Right cardiac atrium (tissue), 5 donors: Measurements from ENCODE around the gene SMIM35. TPM values are rescaled to one million over a fixed set of nuclear protein-coding genes. Genes with fewer than 3 reads are reported as not detected.

ENCODE experiments used
- ATAC-seq, 2 donors: fragments of 200-7000 bp; cut with Tn5 transposase; one replicate each; pipeline versions ENCODE4 v1.8.0 to v1.9.1; 2020; ENCODE audit warnings: moderate library complexity in 2 of 2, mild to moderate bottlenecking in 1 of 2
- DNase-seq, 3 donors: peaks; one replicate each; pipeline ENCODE4 v3.0.0-alpha.2; 2020
- H3K27ac ChIP-seq: one replicate; pipeline ENCODE4 v1.5.1; 2013; ENCODE audit warnings: mild to moderate bottlenecking, low read length, control low read depth, moderate library complexity
- H3K27me3 ChIP-seq: one replicate; pipeline ENCODE4 v1.6.1; 2013; ENCODE audit not compliant: control insufficient read depth, insufficient read depth
- H3K4me1 ChIP-seq: one replicate; pipeline ENCODE4 v1.6.1; 2013; ENCODE audit warnings: low read length; ENCODE audit not compliant: control insufficient read depth, insufficient read depth
- H3K4me3 ChIP-seq: one replicate; pipeline ENCODE4 v1.5.1; 2013; ENCODE audit warnings: low read length, control low read depth
- H3K9me3 ChIP-seq: one replicate; pipeline ENCODE4 v1.6.1; 2013; ENCODE audit warnings: low read length; ENCODE audit not compliant: control insufficient read depth
- WGBS: extraction: QIAGEN DNeasy Blood & Tissue Kit; methylation state at CpG from one replicate; pipeline ENCODE4 v1.1.7; 2013; 5-methylcytosine and 5-hydroxymethylcytosine counted together
- intact Hi-C, 4 donors: fragments of 100-400 bp; cut with DNase I; formaldehyde crosslinking; loops; one replicate each; pipeline versions ENCODE4 v1.11.0 to v1.14.0; 2022 to 2023
- polyA plus RNA-seq: library from polyadenylated mRNA; stranded (reverse); fragments of 200-250 nt; gene quantifications from one replicate; pipeline ENCODE4 v1.2.3, GENCODE V29; 2013
- total RNA-seq, 4 donors: library from RNA; stranded (reverse); fragmentation: NEBNext Ultra II Directional; extraction: Animal tissue kit (Norgen Biotek cat#: 25700); gene quantifications; one replicate each; pipeline ENCODE4 v1.2.1, GENCODE V29; 2021
- donor health status: healthy with polysubstance abuse.
- donor health status: DM: no; HTN: yes; CAD: no.
- donor health status: DM: no; HTN: no; CAD: no.
- donor health status: DM: no; HTN: yes; CAD: no; lungs with severe emphysema.
- donor health status: DM: yes; HTN: yes; CAD: no.

SMIM35 gene
- total and polyA plus RNA-seq, 5 donors = not detected

DNA sequence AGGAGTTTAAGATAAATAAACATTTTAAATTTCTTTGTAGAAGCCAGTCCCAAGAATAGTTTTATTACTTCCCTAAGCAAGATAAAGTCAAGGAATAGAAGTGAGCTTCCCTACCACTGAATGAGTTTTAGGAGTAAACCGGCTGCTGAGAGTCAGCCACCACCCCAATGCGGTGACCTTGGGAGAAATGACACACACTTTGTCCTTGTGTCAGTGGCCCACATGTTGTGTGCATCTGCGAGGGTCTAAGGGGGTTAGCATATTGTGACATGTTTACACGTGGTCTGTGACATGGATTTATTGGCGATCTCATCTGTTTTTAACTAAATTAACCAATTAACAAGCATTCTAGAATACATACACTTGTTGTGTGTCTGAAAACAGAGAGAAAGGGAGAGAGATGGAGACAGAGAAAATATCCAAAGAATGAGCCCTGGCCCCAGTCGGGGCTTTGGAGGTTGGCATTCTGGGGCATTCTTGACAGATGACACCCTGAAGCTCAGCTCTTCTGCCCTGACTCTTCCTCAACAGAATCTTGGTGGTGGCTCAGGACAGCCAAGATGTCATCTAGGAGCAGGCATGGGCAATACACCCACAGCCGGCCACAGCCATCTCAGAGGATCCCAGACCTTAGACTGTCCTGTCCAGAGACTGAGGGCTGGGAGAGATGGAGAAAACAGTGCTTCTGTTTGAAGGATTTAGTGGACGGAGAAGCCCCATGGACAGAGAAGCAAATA is 39.6 kb downstream of the SMIM35 start:
- Histone ChIP-seq H3K4me3 (no peak overlapping the region), H3K9me3 (no peaks in the 10 kb centered on the region), H3K27ac (no peak overlapping the region), H3K4me1 (no peaks in the 10 kb centered on the region), H3K27me3 (no peaks in the 10 kb centered on the region)
- DNase-seq (no peak), ATAC-seq (no peak)
- 86% methylated on average over 8 of the region's 8 CpGs for WGBS
- intact Hi-C loops = no loop called here

DNA sequence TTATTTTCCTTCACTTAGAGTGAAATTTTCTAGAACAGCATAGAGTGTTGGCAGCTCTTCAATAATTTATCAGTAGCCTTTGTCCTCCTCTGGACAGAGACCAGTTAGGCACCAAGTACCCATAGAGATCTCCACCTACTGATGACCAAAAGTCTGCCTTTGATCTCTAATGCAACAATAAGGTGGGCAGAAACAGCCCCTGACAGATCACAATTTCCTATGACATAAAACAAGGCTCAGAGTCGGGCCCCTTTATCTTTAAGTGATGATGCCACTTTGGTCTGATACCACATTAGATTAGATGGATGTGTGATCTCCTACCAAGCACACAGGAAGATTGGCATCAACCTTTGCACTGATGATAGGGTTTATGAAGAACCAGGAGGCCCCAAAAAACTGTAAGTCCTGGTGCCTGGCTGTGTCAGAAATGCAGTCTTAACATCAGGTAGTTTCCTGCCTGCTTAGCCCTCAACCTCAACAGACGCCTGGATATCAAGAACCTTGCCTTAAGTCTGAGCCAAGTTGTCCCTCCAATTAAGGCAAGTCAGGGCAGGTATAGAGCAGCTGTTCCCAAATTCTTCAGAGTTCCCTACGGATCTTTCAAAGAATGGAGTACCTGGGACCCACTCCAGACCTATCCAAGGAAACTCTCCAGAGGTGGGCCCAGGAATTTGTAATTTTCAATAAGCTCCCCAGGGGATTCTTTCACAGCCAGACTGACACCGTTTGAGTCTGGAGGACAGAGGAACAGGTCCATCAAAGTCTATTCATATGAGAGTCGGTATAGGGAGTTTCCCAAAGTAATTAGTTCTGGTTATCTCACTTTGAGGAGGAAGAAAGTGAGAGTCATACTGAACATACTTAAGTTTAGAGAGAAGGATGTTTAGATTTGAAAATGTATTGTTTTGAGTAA is 40.5 kb downstream of the SMIM35 start:
- Histone ChIP-seq H3K4me3 (no peak overlapping the region), H3K27me3 (no peaks in the 10 kb centered on the region), H3K27ac (no peak overlapping the region), H3K9me3 (no peaks in the 10 kb centered on the region), H3K4me1 (no peaks in the 10 kb centered on the region)
- DNase-seq (no peak), ATAC-seq (peak in 1 of 2 donors; percentile 26)
- WGBS = 64% methylated on average over 5 of the region's 5 CpGs
- intact Hi-C loops = no loop called here

- H3K9me3 ChIP-seq = no peaks in the 10 kb centered on the region
- WGBS = 72% methylated on average over 2 of the region's 2 CpGs
- no peaks in the 10 kb centered on the region for H3K4me1 ChIP-seq
- no peaks in the 10 kb centered on the region for H3K27me3 ChIP-seq
- no peak for ATAC-seq
- H3K27ac ChIP-seq = no peak overlapping the region
- no peak for DNase-seq
- H3K4me3 ChIP-seq = no peak overlapping the region
- intact Hi-C loops = no loop called here
Measured at GRCh38 chr11:118045191-118045590, 41.6 kb downstream of the SMIM35 start.

DNA sequence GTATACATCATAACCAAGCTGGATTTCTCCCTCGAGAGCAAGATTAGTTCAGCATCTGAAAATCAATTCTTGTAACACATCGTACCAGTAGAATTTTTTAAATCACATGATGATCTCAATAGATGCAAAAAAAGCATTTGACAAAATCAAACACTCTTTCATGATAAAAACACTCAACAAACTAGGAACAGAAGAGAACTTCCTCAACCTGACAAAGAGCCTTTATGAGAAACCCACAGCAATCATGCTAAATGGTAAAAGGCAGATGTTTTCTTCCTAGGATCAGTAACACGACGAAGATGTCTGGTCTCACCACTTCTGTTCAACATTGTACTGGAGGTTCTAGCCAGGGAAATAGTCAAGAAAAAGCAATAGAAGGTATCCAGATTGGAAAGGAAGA is 44.0 kb downstream of the SMIM35 start:
- H3K4me3 ChIP-seq = no peak overlapping the region
- DNase-seq = no peak

GRCh38 chr11:118042141-118042540 is 44.6 kb downstream of the SMIM35 start:
- ATAC-seq (no peak), DNase-seq (no peak)
- no peaks in the 10 kb centered on the region for H3K9me3 ChIP-seq
- no peak overlapping the region for H3K27ac ChIP-seq
- intact Hi-C loops = no loop called here
- H3K4me3 ChIP-seq = no peak overlapping the region
- no peaks in the 10 kb centered on the region for H3K27me3 ChIP-seq
- 77% methylated on average over 1 of the region's 1 CpG for WGBS
- no peaks in the 10 kb centered on the region for H3K4me1 ChIP-seq

More for the DNA sequence above, 44.0 kb downstream of the SMIM35 start:
- intact Hi-C loops = no loop called here
- Histone ChIP-seq H3K9me3 (no peaks in the 10 kb centered on the region), H3K4me1 (no peaks in the 10 kb centered on the region), H3K27ac (no peak overlapping the region), H3K27me3 (no peaks in the 10 kb centered on the region)
- 57% methylated on average over 4 of the region's 4 CpGs for whole genome bisulfite sequencing
- no peak for ATAC-seq

GRCh38 chr11:118033443-118033842 is 53.3 kb downstream of the SMIM35 start:
- H3K4me1 ChIP-seq = no peaks in the 10 kb centered on the region
- ATAC-seq = no peak
- 88% methylated on average over 4 of the region's 4 CpGs for WGBS
- H3K9me3 ChIP-seq = no peaks in the 10 kb centered on the region
- intact Hi-C loops = no loop called here
- no peaks in the 10 kb centered on the region for H3K27me3 ChIP-seq
- H3K4me3 ChIP-seq = no peak overlapping the region
- H3K27ac ChIP-seq = no peak overlapping the region
- no peak for DNase-seq

DNA sequence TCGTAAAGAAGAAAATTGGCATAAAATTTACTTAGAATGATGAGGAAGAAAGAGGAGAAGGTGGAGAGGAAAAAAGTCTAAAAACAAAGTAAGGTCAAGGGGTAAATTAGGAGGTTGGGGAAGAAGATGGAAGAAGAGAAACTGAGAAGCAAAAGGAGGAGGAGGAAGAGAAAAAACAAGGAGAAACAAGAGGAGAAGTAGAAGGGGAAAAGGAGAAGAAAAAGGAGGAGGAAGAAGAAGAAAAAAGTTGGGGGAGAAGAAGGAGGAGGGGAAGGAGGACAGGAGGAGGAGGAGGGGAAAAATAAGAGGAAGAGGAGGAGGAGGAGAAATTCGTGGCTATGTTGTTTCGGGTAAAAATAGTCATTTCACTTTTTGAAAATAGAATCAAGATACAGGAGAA is 58.1 kb downstream of the SMIM35 start:
- ATAC-seq (no peak), DNase-seq (no peak)
- Histone ChIP-seq H3K4me3 (no peak overlapping the region), H3K27ac (no peak overlapping the region), H3K4me1 (no peaks in the 10 kb centered on the region), H3K27me3 (no peaks in the 10 kb centered on the region), H3K9me3 (no peaks in the 10 kb centered on the region)
- WGBS = 67% methylated on average over 3 of the region's 3 CpGs
- intact Hi-C loops = no loop called here

- H3K4me3 ChIP-seq = no peak overlapping the region
- ATAC-seq = no peak
- DNase-seq = no peak
- H3K27ac ChIP-seq = no peak overlapping the region
- WGBS = 81% methylated on average over 4 of the region's 4 CpGs
- intact Hi-C loops = no loop called here
- no peaks in the 10 kb centered on the region for H3K4me1 ChIP-seq
- no peaks in the 10 kb centered on the region for H3K27me3 ChIP-seq
- no peaks in the 10 kb centered on the region for H3K9me3 ChIP-seq
Measured at GRCh38 chr11:118027694-118028093, 59.1 kb downstream of the SMIM35 start.

GRCh38 chr11:118021146-118021545 is 65.6 kb downstream of the SMIM35 start:
- intact Hi-C loops = no loop called here
- Histone ChIP-seq H3K9me3 (no peaks in the 10 kb centered on the region), H3K27ac (no peak overlapping the region), H3K27me3 (no peaks in the 10 kb centered on the region), H3K4me1 (no peaks in the 10 kb centered on the region), H3K4me3 (no peak overlapping the region)
- DNase-seq = no peak
- WGBS = 92% methylated on average over 1 of the region's 1 CpG
- ATAC-seq = no peak

DNA sequence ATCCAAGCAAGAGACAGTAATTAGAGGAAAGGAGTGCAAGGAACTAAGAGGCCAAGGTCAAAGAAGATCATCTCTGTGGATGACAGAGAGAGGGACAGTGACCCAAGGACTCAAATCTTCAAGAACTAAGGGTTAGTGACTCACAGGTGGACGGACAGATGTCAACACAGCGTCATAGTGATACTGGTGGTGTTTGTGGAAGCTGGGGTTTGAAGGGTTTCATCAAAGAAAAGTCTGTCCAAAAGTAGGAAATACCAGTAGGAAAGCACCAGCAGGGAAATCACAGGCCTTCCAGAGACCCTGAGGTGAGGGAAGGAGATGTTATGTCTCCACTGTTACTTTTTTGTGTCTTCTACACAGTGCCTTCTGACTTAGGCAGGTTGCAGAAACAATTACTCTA is 68.4 kb downstream of the SMIM35 start:
- Histone ChIP-seq H3K4me1 (no peaks in the 10 kb centered on the region), H3K27ac (no peak overlapping the region), H3K27me3 (no peaks in the 10 kb centered on the region), H3K4me3 (no peak overlapping the region), H3K9me3 (no peaks in the 10 kb centered on the region)
- WGBS = 92% methylated on average over 2 of the region's 2 CpGs
- no peak for DNase-seq
- no peak for ATAC-seq
- intact Hi-C loops = no loop called here

DNA sequence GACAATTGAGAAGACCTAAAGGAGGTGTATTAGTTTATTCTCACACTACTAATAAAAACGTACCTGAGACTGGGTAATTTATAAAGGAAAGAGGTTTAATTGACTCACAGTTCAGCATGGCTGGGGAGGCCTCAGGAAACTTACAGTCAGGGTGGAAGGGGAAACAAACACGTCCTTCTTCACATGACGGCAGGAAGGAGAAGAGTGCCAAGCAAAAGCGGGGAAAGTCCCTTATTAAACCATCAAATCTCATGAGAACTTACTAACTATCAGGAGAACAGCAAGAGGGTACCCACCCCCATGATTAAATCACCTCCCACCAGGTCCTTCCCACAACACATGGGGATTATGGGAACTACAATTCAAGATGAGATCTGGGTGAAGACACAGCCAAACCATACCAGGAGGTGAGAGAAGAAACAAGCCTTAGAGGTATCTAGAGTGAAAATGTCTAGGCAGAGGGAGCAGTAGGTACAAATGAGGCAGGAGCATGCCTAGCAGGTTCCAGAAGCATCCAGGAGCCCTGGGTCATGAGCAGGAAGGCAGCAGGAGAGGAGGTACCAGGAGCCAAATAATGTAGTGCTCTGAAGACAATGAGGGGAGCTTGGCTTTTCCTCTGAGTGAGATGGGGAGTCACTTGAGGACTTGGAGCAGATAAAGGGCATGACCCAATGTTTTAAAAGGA is 69.0 kb downstream of the SMIM35 start:
- Histone ChIP-seq H3K27me3 (no peaks in the 10 kb centered on the region), H3K27ac (no peak overlapping the region), H3K4me1 (no peaks in the 10 kb centered on the region), H3K9me3 (no peaks in the 10 kb centered on the region), H3K4me3 (no peak overlapping the region)
- 60% methylated on average over 4 of the region's 4 CpGs for WGBS
- ATAC-seq (no peak), DNase-seq (no peak)
- intact Hi-C loops = no loop called here
